Measurements from ENCODE around the gene DNAJC1. TPM values are rescaled to one million over a fixed set of nuclear protein-coding genes. Genes with fewer than 3 reads are reported as not detected.

DNAJC1 gene
- total and polyA plus RNA-seq, 2 of the 8 experiments (the other 6 are each of a cell fraction or from before 2014, with no cell fraction given): 6.8 to 14.8 TPM

DNA sequence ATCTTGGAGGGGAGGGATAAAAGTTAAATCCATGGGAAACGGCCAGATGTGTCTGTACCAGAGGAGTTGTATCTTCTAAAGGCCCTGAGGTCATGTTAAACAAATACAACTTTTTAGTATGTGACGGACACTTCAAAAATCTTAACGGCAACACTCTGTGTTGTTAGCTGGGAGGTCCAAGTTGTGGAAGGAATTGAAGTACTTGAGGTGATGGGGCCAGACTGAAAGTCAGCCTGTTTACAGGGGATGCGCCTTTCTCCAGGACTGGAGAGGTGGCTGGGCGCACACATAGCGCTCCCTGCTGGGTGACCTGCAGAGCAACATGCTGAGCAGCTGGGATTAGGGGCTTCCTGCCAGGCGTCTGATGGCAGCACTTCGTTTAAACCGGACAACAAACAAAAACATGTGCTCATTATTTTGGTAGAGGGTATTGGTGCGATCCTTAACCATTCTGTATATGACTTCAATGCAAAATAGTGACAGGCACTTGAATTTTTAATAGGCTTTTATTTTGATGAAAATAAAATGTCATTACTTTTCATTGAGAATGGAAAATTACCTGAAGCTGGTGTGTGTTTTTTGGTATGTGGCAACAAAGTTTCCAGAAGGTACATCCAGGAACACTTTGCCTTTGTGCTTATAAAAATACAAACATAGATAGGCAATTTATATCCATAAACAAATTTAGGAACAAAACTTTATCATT lies 271.3 kb downstream of the DNAJC1 start (continued):
- TF ChIP-seq, protein P1, sequence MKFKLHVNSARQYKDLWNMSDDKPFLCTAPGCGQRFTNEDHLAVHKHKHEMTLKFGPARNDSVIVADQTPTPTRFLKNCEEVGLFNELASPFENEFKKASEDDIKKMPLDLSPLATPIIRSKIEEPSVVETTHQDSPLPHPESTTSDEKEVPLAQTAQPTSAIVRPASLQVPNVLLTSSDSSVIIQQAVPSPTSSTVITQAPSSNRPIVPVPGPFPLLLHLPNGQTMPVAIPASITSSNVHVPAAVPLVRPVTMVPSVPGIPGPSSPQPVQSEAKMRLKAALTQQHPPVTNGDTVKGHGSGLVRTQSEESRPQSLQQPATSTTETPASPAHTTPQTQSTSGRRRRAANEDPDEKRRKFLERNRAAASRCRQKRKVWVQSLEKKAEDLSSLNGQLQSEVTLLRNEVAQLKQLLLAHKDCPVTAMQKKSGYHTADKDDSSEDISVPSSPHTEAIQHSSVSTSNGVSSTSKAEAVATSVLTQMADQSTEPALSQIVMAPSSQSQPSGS (IDR thresholded peaks at IDR 0.05; ENCODE audit: low read length): 0 out of 2 replicates have a peak, but pooled peaks have one; percentile 30
- TF ChIP-seq SIN3A (conservative IDR thresholded peaks at IDR 0.05 in 1 of 2, IDR thresholded peaks at IDR 0.05 in 1 of 2; ENCODE audit: low read depth in 1 of 2, low read length in 2 of 2) (peak in 1 of 2 experiments; percentile 77; a peak in 2 of 4 replicates), HDAC2 (IDR thresholded peaks at IDR 0.05; ENCODE audit: borderline replicate concordance in 1 of 2, low read depth in 2 of 2, low read length in 2 of 2) (0 out of 4 replicates have a peak, but pooled peaks of 1 of the 2 experiments have one; percentile 29), CBX8 (IDR thresholded peaks at IDR 0.05; ENCODE audit: borderline replicate concordance, low read depth, low read length) (no peak), TBP (IDR thresholded peaks at IDR 0.05; ENCODE audit: low read depth, low read length) (peak; percentile 52; the same call in 1 of the 2 replicates)
- TF ChIP-seq, protein P2, sequence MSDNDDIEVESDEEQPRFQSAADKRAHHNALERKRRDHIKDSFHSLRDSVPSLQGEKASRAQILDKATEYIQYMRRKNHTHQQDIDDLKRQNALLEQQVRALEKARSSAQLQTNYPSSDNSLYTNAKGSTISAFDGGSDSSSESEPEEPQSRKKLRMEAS (IDR thresholded peaks at IDR 0.05): peak; percentile 60
